Naive thymus-derived CD8-positive, alpha-beta T cell (primary cell): ENCODE measurements around the gene OR6B1. TPM values are rescaled to one million over a fixed set of nuclear protein-coding genes. Genes with fewer than 3 reads are reported as not detected.

Source experiments
- ATAC-seq, 2 donors: fragments of 150-1000 bp; cut with Tn5 transposase in 1 of 2; sonication (Bioruptor Pico), chemical (Tn5 transposase) in 1 of 2; 1 replicate in 1 of 2; 2 replicates in 1 of 2; pipeline ENCODE4 v1.10.0; 2021; ENCODE audit warnings: mild to moderate bottlenecking in 2 of 2, moderate library complexity in 2 of 2
- POLR2A ChIA-PET: fragments of 350-600 bp; sonication (Branson Sonifier 250); formaldehyde crosslinking; loops from one replicate; lab custom pipeline; 2021; ENCODE audit warnings: antibody characterized with exemption; lab: Charles Lee
- DNase-seq, 10 donors: peaks; one replicate each; pipeline versions ENCODE4 v3.0.0 to v3.0.0-alpha.2; 2020 to 2022
- H3K27ac Mint-ChIP-seq, 10 donors: one replicate each; pipeline ENCODE4 v1.8.0; 2020 to 2022; ENCODE audit warnings: mild to moderate bottlenecking in 10 of 10, mixed read lengths in 10 of 10, moderate library complexity in 4 of 10, inconsistent platforms in 1 of 10
- H3K27me3 Mint-ChIP-seq, 5 donors: one replicate each; pipeline ENCODE4 v1.8.0; 2021 to 2022; ENCODE audit warnings: mixed read lengths in 5 of 5
- H3K36me3 Mint-ChIP-seq, 3 donors: one replicate each; pipeline ENCODE4 v1.8.0; 2020 to 2022; ENCODE audit warnings: mixed read lengths in 3 of 3, mild to moderate bottlenecking in 2 of 3, inconsistent platforms in 1 of 3
- H3K4me1 Mint-ChIP-seq, 4 donors: one replicate each; pipeline ENCODE4 v1.8.0; 2021 to 2022; ENCODE audit warnings: mixed read lengths in 4 of 4
- H3K4me3 Mint-ChIP-seq, 10 donors: one replicate each; pipeline ENCODE4 v1.8.0; 2020 to 2022; ENCODE audit warnings: mild to moderate bottlenecking in 10 of 10, mixed read lengths in 10 of 10, moderate library complexity in 6 of 10, inconsistent platforms in 1 of 10
- H3K9me3 Mint-ChIP-seq, 9 donors: one replicate each; pipeline ENCODE4 v1.8.0; 2020 to 2022; ENCODE audit warnings: mixed read lengths in 9 of 9, mild to moderate bottlenecking in 3 of 9, inconsistent platforms in 1 of 9, moderate library complexity in 1 of 9
- polyA plus RNA-seq, 3 donors: library from polyadenylated mRNA; unstranded; fragments of 300-500 nt; fragmentation: Illumina TruSeq; gene quantifications; one replicate each; pipeline ENCODE4 v1.2.3, GENCODE V29; 2021
- total RNA-seq, 8 experiments: library from RNA in 2 of 8; stranded (reverse) in 2 of 8; gene quantifications; one replicate each; pipeline ENCODE4 v1.2.3 and lab custom pipeline; 2021 to 2026

Gene OR6B1
- total and polyA plus RNA-seq, 5 experiments from 2014 or later = not detected

DNA sequence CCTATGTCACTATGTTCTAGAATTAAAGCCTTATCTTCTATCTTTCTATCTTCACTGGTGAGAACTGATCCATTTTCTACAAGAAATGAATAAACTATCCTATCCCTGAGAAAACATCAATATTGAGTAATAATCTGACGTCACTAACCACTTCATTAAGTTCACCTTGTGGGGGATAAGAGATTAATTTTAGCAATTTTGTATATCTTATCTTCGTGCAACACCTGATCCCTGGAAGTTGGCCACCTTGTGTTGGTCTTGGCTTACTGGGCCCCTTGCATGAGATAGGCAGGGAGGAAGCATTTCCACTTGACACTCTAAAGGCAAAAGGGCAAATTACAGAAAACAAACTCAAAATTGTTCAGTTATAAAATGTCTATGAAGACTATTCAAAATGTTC is 20.1 kb upstream of the OR6B1 start:
- POLR2A ChIA-PET = no interaction called here
- DNase-seq (no peak), ATAC-seq (no peak)
- H3K27ac Mint-ChIP-seq = no peak overlapping the region
- H3K4me1 Mint-ChIP-seq = no peaks in the 10 kb centered on the region
- peaks cover 0 to 9% (median 4%) of the 10 kb centered on the region in 5 donors for H3K27me3 Mint-ChIP-seq
- H3K4me3 Mint-ChIP-seq = no peak overlapping the region
- H3K9me3 Mint-ChIP-seq = peaks cover 0 to 2% (median 0%) of the 10 kb centered on the region in 9 donors
- H3K36me3 Mint-ChIP-seq = no peaks in the 10 kb centered on the region

- Mint-ChIP-seq H3K27ac (no peak overlapping the region), H3K4me3 (no peak overlapping the region), H3K9me3 (peaks cover 0 to 2% (median 0%) of the 10 kb centered on the region in 9 donors), H3K36me3 (no peaks in the 10 kb centered on the region), H3K27me3 (peaks cover 0 to 9% (median 4%) of the 10 kb centered on the region in 5 donors), H3K4me1 (no peaks in the 10 kb centered on the region)
- ATAC-seq = no peak
- POLR2A ChIA-PET = no interaction called here
- no peak for DNase-seq
Observed at GRCh38 chr7:143980746-143981510, 19.2 kb upstream of the OR6B1 start.

DNA sequence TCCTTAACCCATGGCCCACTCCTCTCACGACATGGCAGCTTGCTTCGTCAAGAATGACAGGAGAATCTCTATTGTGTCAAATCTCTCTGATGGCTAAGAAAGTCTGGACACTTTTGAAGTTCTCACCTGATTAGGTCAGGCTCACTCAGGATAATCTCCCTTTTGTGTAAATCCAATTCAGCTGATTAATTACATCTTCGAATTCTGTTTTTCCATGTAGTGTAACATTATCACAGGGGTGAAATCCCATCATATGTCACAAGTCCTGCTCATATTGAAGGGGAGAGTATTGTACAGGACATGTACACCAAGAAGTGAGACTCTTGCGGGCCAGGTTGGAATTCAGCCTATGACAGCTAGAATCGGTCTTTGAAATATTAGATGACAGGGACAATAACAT is 16.2 kb upstream of the OR6B1 start:
- DNase-seq (no peak), ATAC-seq (no peak)
- H3K4me1 Mint-ChIP-seq = peaks cover 5 to 24% (median 15%) of the 10 kb centered on the region in 4 donors
- no peak overlapping the region for H3K4me3 Mint-ChIP-seq
- H3K9me3 Mint-ChIP-seq = peaks cover 0 to 4% (median 0%) of the 10 kb centered on the region in 9 donors
- no peak overlapping the region for H3K27ac Mint-ChIP-seq
- POLR2A ChIA-PET = no interaction called here
- peaks cover 0 to 9% (median 2%) of the 10 kb centered on the region in 5 donors for H3K27me3 Mint-ChIP-seq
- no peaks in the 10 kb centered on the region for H3K36me3 Mint-ChIP-seq

GRCh38 chr7:143987513-143987912 is 12.6 kb upstream of the OR6B1 start:
- H3K4me3 Mint-ChIP-seq = peak overlapping the region in 8 of 10 donors; percentile 15 to 64 (median 36)

DNA sequence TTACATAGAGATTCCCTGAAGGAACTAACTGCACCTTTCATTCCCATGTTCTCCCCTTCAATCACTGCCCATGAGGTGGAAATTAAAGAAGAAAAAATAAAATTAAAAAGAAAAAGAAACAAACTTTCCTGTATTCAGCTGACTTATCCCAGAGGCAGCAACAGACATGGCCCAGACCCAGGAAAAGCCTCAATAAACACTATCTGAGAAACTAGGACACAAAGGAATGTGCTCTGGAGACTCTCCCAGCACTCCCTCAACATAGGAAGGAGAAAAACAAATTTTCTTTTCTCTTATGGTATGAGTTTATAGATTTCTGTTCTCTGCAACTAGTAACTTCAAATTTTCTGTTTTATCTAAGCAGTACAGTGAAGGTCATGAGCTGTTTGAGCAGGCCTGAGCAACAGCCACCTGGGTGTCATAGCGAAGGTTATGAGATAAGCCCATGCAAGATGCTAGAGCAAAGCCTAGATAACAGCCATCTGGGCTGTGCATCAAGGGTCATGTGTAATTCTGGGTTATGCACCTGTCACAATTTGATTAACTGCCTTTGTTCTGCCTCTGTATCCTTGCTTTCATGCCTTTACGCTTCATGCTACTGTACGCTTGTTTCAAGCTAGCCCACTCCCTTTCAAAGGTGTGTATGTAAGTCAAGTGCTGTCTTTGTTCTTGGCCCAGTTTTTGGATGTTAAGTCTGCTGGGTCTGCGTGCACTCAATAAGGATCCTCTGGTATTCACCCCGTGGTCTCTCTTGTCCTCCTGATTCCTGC is 11.0 kb upstream of the OR6B1 start:
- POLR2A ChIA-PET = no interaction called here
- peaks cover 0 to 7% (median 3%) of the 10 kb centered on the region in 5 donors for H3K27me3 Mint-ChIP-seq
- H3K4me3 Mint-ChIP-seq = peak overlapping the region in 2 of 10 donors; percentile 7 to 42
- H3K4me1 Mint-ChIP-seq = peaks cover 5 to 24% (median 15%) of the 10 kb centered on the region in 4 donors
- DNase-seq (no peak), ATAC-seq (no peak)
- peak overlapping the region in 1 of 10 donors; percentile 44 for H3K27ac Mint-ChIP-seq
- peaks cover 2 to 25% (median 14%) of the 10 kb centered on the region in 9 donors for H3K9me3 Mint-ChIP-seq
- H3K36me3 Mint-ChIP-seq = peaks cover 0 to 20% (median 14%) of the 10 kb centered on the region in 3 donors

More at GRCh38 chr7:143987513-143987912, 12.6 kb upstream of the OR6B1 start:
- DNase-seq (peak in 2 of 10 donors; percentile 2 to 9), ATAC-seq (no peak)
- Mint-ChIP-seq H3K27ac (peak overlapping the region in 3 of 10 donors; percentile 13 to 40 (median 14)), H3K4me1 (peaks cover 5 to 24% (median 15%) of the 10 kb centered on the region in 4 donors), H3K27me3 (peaks cover 0 to 3% (median 0%) of the 10 kb centered on the region in 5 donors), H3K36me3 (peaks cover 0 to 20% (median 14%) of the 10 kb centered on the region in 3 donors), H3K9me3 (peaks cover 2 to 25% (median 14%) of the 10 kb centered on the region in 9 donors)
- POLR2A ChIA-PET = no interaction called here

GRCh38 chr7:143992670-143993069 is 7.5 kb upstream of the OR6B1 start:
- Mint-ChIP-seq H3K9me3 (peaks cover 2 to 25% (median 14%) of the 10 kb centered on the region in 9 donors), H3K4me3 (no peak overlapping the region), H3K27ac (no peak overlapping the region), H3K36me3 (peaks cover 0 to 20% (median 14%) of the 10 kb centered on the region in 3 donors), H3K27me3 (peaks cover 0 to 7% (median 5%) of the 10 kb centered on the region in 5 donors), H3K4me1 (peaks cover 0 to 7% (median 4%) of the 10 kb centered on the region in 4 donors)
- ATAC-seq = no peak
- no peak for DNase-seq
- POLR2A ChIA-PET = no interaction called here

GRCh38 chr7:143993924-143994323 is 6.2 kb upstream of the OR6B1 start:
- Mint-ChIP-seq H3K4me3 (no peak overlapping the region), H3K36me3 (peaks cover 0 to 20% (median 14%) of the 10 kb centered on the region in 3 donors), H3K4me1 (no peaks in the 10 kb centered on the region), H3K27me3 (peaks cover 0 to 7% (median 5%) of the 10 kb centered on the region in 5 donors), H3K9me3 (peaks cover 2 to 22% (median 14%) of the 10 kb centered on the region in 9 donors), H3K27ac (no peak overlapping the region)
- ATAC-seq (no peak), DNase-seq (no peak)
- POLR2A ChIA-PET = no interaction called here

- H3K27ac Mint-ChIP-seq = no peak overlapping the region
- no peaks in the 10 kb centered on the region for H3K4me1 Mint-ChIP-seq
- DNase-seq (no peak), ATAC-seq (no peak)
- H3K27me3 Mint-ChIP-seq = peaks cover 3 to 19% (median 8%) of the 10 kb centered on the region in 5 donors
- no peaks in the 10 kb centered on the region for H3K9me3 Mint-ChIP-seq
- H3K4me3 Mint-ChIP-seq = no peak overlapping the region
- POLR2A ChIA-PET = no interaction called here
- no peaks in the 10 kb centered on the region for H3K36me3 Mint-ChIP-seq
Observed at GRCh38 chr7:144001543-144001942, 1.4 kb downstream of the OR6B1 start.

DNA sequence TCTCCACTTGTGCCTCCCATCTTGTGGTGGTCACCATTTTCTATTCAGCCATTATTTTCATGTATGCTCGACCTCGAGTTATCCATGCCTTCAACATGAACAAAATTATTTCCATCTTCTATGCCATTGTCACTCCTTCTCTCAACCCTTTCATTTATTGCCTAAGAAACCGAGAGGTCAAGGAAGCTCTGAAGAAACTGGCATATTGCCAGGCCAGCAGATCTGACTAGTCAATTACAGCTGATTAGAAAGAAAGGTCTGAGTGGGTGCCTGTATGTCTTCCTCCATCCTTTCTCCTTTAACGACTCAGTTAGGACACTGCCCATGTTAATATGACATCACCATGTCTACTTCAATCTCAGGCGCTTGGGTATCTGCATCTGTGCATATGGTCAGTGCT is 4.6 kb downstream of the OR6B1 start:
- Mint-ChIP-seq H3K4me1 (no peaks in the 10 kb centered on the region), H3K9me3 (peaks cover 0 to 20% (median 13%) of the 10 kb centered on the region in 9 donors), H3K4me3 (no peak overlapping the region), H3K27me3 (peaks cover 8 to 21% (median 12%) of the 10 kb centered on the region in 5 donors), H3K36me3 (peaks cover 0 to 15% (median 2%) of the 10 kb centered on the region in 3 donors), H3K27ac (no peak overlapping the region)
- DNase-seq (no peak), ATAC-seq (no peak)
- POLR2A ChIA-PET = no interaction called here

GRCh38 chr7:144006029-144006691 is 6.0 kb downstream of the OR6B1 start:
- H3K4me1 Mint-ChIP-seq = no peaks in the 10 kb centered on the region
- POLR2A ChIA-PET = no interaction called here
- no peak for ATAC-seq
- H3K36me3 Mint-ChIP-seq = peaks cover 0 to 15% (median 3%) of the 10 kb centered on the region in 3 donors
- H3K9me3 Mint-ChIP-seq = peaks cover 0 to 31% (median 19%) of the 10 kb centered on the region in 9 donors
- no peak overlapping the region for H3K4me3 Mint-ChIP-seq
- H3K27ac Mint-ChIP-seq = peak overlapping the region in 1 of 10 donors; percentile 61
- no peak for DNase-seq
- H3K27me3 Mint-ChIP-seq = peaks cover 11 to 23% (median 13%) of the 10 kb centered on the region in 5 donors

GRCh38 chr7:144006692-144007042 is 6.5 kb downstream of the OR6B1 start:
- Mint-ChIP-seq H3K36me3 (peaks cover 0 to 15% (median 4%) of the 10 kb centered on the region in 3 donors), H3K9me3 (peaks cover 0 to 31% (median 19%) of the 10 kb centered on the region in 9 donors), H3K4me1 (no peaks in the 10 kb centered on the region), H3K27ac (no peak overlapping the region), H3K4me3 (no peak overlapping the region), H3K27me3 (peaks cover 11 to 28% (median 15%) of the 10 kb centered on the region in 5 donors)
- POLR2A ChIA-PET = no interaction called here
- no peak for DNase-seq
- ATAC-seq = no peak

DNA sequence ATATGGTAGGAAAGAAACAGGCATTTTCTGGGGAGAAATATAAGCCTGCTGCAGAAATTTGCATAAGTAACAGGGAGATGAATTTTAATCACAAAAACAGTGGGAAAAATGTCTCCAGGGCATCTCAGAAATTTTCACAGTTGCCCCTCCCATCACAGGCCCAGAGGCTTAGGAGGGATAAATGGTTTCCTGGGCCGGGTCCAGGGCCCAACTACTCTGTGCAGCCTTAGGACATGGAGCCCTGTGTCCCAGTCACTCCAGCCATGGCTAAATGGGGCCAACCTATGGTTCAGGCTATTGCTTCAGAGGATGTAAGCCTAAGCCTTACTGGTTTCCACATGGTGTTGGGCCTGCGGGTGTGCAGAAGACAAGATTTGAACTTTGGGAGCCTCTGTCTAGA is 9.2 kb downstream of the OR6B1 start:
- Mint-ChIP-seq H3K36me3 (peaks cover 0 to 15% (median 4%) of the 10 kb centered on the region in 3 donors), H3K9me3 (peaks cover 0 to 31% (median 19%) of the 10 kb centered on the region in 9 donors), H3K4me3 (no peak overlapping the region), H3K27me3 (peaks cover 9 to 25% (median 20%) of the 10 kb centered on the region in 5 donors), H3K27ac (no peak overlapping the region), H3K4me1 (no peaks in the 10 kb centered on the region)
- DNase-seq = no peak
- ATAC-seq = no peak
- POLR2A ChIA-PET = no interaction called here
